H9 (cell line): ENCODE results near the gene OPHN1. TPM values are rescaled to one million over a fixed set of nuclear protein-coding genes. Genes with fewer than 3 reads are reported as not detected.

ENCODE experiments used
- DNase-seq: peaks from one replicate; pipeline ENCODE4 v3.0.0-alpha.2; 2017
- H2AFZ ChIP-seq: one replicate; pipeline ENCODE4 v1.6.1; 2013; ENCODE audit warnings: mild to moderate bottlenecking, low read length, control low read depth, moderate library complexity
- H2AK5ac ChIP-seq: 2 replicates; pipeline ENCODE4 v1.6.1; 2013; ENCODE audit warnings: low read length, control low read depth, mixed read lengths; ENCODE audit not compliant: insufficient read length
- H2BK120ac ChIP-seq: one replicate; pipeline ENCODE4 v1.6.1; 2013; ENCODE audit warnings: low read depth, mild to moderate bottlenecking, low read length, control low read depth, inconsistent platforms; ENCODE audit not compliant: poor library complexity, severe bottlenecking
- H2BK12ac ChIP-seq: 2 replicates; pipeline ENCODE4 v1.6.1; 2013; ENCODE audit warnings: low read length, control low read depth, mixed read lengths, low read depth; ENCODE audit not compliant: insufficient read length
- H2BK15ac ChIP-seq: 2 replicates; pipeline ENCODE4 v1.6.1; 2013; ENCODE audit warnings: low read depth, low read length, control low read depth
- H2BK20ac ChIP-seq: one replicate; pipeline ENCODE4 v1.6.1; 2013; ENCODE audit warnings: low read depth, mild to moderate bottlenecking, low read length, control low read depth, inconsistent platforms; ENCODE audit not compliant: poor library complexity, severe bottlenecking
- H2BK5ac ChIP-seq: 2 replicates; pipeline ENCODE4 v1.6.1; 2013; ENCODE audit warnings: low read length, control low read depth, mixed read lengths; ENCODE audit not compliant: insufficient read length
- H3K14ac ChIP-seq: 2 replicates; pipeline ENCODE4 v1.6.1; 2013; ENCODE audit warnings: low read length, control low read depth; ENCODE audit not compliant: insufficient read depth
- H3K18ac ChIP-seq: 2 replicates; pipeline ENCODE4 v1.6.1; 2013; ENCODE audit warnings: low read depth, mild to moderate bottlenecking, mixed read lengths, low read length, control low read depth; ENCODE audit not compliant: insufficient read length
- H3K23ac ChIP-seq: 2 replicates; pipeline ENCODE4 v1.6.1; 2013; ENCODE audit warnings: low read length, control low read depth, mixed read lengths, low read depth; ENCODE audit not compliant: insufficient read length
- H3K23me2 ChIP-seq: 2 replicates; pipeline ENCODE4 v1.6.1; 2013; ENCODE audit warnings: low read depth, mild to moderate bottlenecking, mixed read lengths, low read length, control low read depth; ENCODE audit not compliant: insufficient read length, poor library complexity, severe bottlenecking
- H3K27ac ChIP-seq: 2 replicates; pipeline ENCODE4 v1.5.1; 2013; ENCODE audit warnings: low read length, control low read depth, mixed read lengths, low read depth; ENCODE audit not compliant: insufficient read length
- H3K27me3 ChIP-seq: 2 replicates; pipeline ENCODE4 v1.6.1; 2013; ENCODE audit warnings: low read length, control low read depth, inconsistent platforms; ENCODE audit not compliant: insufficient read depth
- H3K4ac ChIP-seq: 2 replicates; pipeline ENCODE4 v1.6.1; 2013; ENCODE audit warnings: low read depth, mild to moderate bottlenecking, control low read depth, inconsistent platforms, low read length, moderate library complexity
- H3K4me1 ChIP-seq: 2 replicates; pipeline ENCODE4 v1.6.1; 2013; ENCODE audit warnings: low read length, control low read depth, inconsistent platforms; ENCODE audit not compliant: insufficient read depth
- H3K4me2 ChIP-seq: 2 replicates; pipeline ENCODE4 v1.6.1; 2013; ENCODE audit warnings: low read length, control low read depth, mixed read lengths; ENCODE audit not compliant: insufficient read length, insufficient read depth
- H3K56ac ChIP-seq: 2 replicates; pipeline ENCODE4 v1.6.1; 2013; ENCODE audit warnings: low read depth, mild to moderate bottlenecking, mixed read lengths, low read length, control low read depth; ENCODE audit not compliant: insufficient read length
- H3K79me1 ChIP-seq: 2 replicates; pipeline ENCODE4 v1.6.1; 2013; ENCODE audit warnings: low read depth, mild to moderate bottlenecking, moderate library complexity, low read length, control low read depth, inconsistent platforms; ENCODE audit not compliant: insufficient read depth, poor library complexity, severe bottlenecking
- H3K79me2 ChIP-seq: 2 replicates; pipeline ENCODE4 v1.6.1; 2013; ENCODE audit warnings: low read length, control low read depth, inconsistent platforms; ENCODE audit not compliant: insufficient read depth
- H3K9ac ChIP-seq: 2 replicates; pipeline ENCODE4 v1.6.1; 2013; ENCODE audit warnings: low read length, control low read depth, mixed read lengths; ENCODE audit not compliant: insufficient read length; ENCODE audit errors: extremely low read depth
- H3K9me3 ChIP-seq: one replicate; pipeline ENCODE4 v1.6.1; 2013; ENCODE audit warnings: low read depth, low read length, inconsistent platforms; ENCODE audit not compliant: control insufficient read depth
- H3T11ph ChIP-seq: one replicate; pipeline ENCODE4 v1.6.1; 2013; ENCODE audit warnings: mild to moderate bottlenecking, low read length, control low read depth, inconsistent platforms
- H4K20me1 ChIP-seq: one replicate; pipeline ENCODE4 v1.6.1; 2013; ENCODE audit not compliant: control insufficient read depth, insufficient read length, insufficient read depth
- H4K5ac ChIP-seq: 2 replicates; pipeline ENCODE4 v1.6.1; 2013; ENCODE audit warnings: low read depth, mild to moderate bottlenecking, mixed read lengths, low read length, control low read depth; ENCODE audit not compliant: insufficient read length
- H4K8ac ChIP-seq: replicated peaks from 2 replicates; pipeline ENCODE4 v1.6.1; 2013; ENCODE audit warnings: low read length, control low read depth, mixed read lengths, low read depth; ENCODE audit not compliant: insufficient read length
- H4K91ac ChIP-seq: 2 replicates; pipeline ENCODE4 v1.6.1; 2013; ENCODE audit warnings: low read depth, mild to moderate bottlenecking, moderate library complexity, mixed read lengths, low read length, control low read depth; ENCODE audit not compliant: insufficient read length
- H3K27ac Mint-ChIP-seq, 3 experiments: 2 replicates in 2 of 3; 3 replicates in 1 of 3; pipeline ENCODE4 v1.8.0; 2020 to 2021; ENCODE audit warnings: mixed read lengths in 3 of 3, mild to moderate bottlenecking in 1 of 3, moderate library complexity in 1 of 3
- H3K27me3 Mint-ChIP-seq: 2 replicates; pipeline ENCODE4 v1.8.0; 2021; ENCODE audit warnings: low read depth, mild to moderate bottlenecking, moderate library complexity, mixed read lengths
- H3K36me3 Mint-ChIP-seq, 3 experiments: 2 replicates in 2 of 3; 3 replicates in 1 of 3; pipeline ENCODE4 v1.8.0; 2020 to 2021; ENCODE audit warnings: low read depth in 3 of 3, mixed read lengths in 3 of 3; ENCODE audit not compliant: insufficient read depth in 1 of 3
- H3K4me1 Mint-ChIP-seq, 2 experiments: 2 replicates each; pipeline ENCODE4 v1.8.0; 2020; ENCODE audit warnings: mixed read lengths in 2 of 2
- H3K4me3 Mint-ChIP-seq, 2 experiments: 2 replicates in 1 of 2; 3 replicates in 1 of 2; pipeline ENCODE4 v1.8.0; 2020 to 2021; ENCODE audit warnings: mild to moderate bottlenecking in 2 of 2, mixed read lengths in 2 of 2, moderate library complexity in 1 of 2
- H3K9me3 Mint-ChIP-seq, 2 experiments: 2 replicates in 1 of 2; 3 replicates in 1 of 2; pipeline ENCODE4 v1.8.0; 2020; ENCODE audit warnings: mild to moderate bottlenecking in 2 of 2, mixed read lengths in 2 of 2, moderate library complexity in 1 of 2
- CTCF ChIP-seq: fragments of 200-600 bp; sonication (generic); conservative IDR thresholded peaks from 3 replicates; pipeline ENCODE4 v1.8.0; 2021; ENCODE audit warnings: antibody characterized with exemption, mild to moderate bottlenecking
- whole genome bisulfite sequencing: extraction: QIAGEN DNeasy Blood & Tissue Kit; methylation state at CpG from one replicate; pipeline ENCODE4 v1.1.7; 2013; ENCODE audit warnings: missing lambda C conversion rate, low lambda C conversion rate, mixed read lengths; ENCODE audit not compliant: insufficient read length; ENCODE audit errors: extremely low coverage; 5-methylcytosine and 5-hydroxymethylcytosine counted together
- total RNA-seq: library from RNA; stranded (reverse); gene quantifications from 2 replicates; pipeline ENCODE4 v1.2.1, GENCODE V29; 2021

The OPHN1 gene
- total RNA-seq, 1 experiment from 2014 or later: 1.5 TPM

GRCh38 chrX:68114573-68115129, 318.6 kb downstream of the OPHN1 start:
- Histone ChIP-seq H2AFZ (no peak overlapping the region), H3K4me2 (no peak overlapping the region), H3K18ac (no peak overlapping the region), H2BK5ac (no peak overlapping the region), H3K79me1 (no peaks in the 10 kb centered on the region), H3T11ph (no peak overlapping the region), H3K27me3 (no peaks in the 10 kb centered on the region), H4K20me1 (no peaks in the 10 kb centered on the region), H3K4ac (no peak overlapping the region), H2AK5ac (no peak overlapping the region), H3K9ac (no peak overlapping the region), H3K14ac (no peak overlapping the region), H3K4me1 (peaks cover 3% of the 10 kb centered on the region; the same call in 1 of the 2 replicates), H2BK12ac (no peak overlapping the region), H2BK20ac (no peak overlapping the region), H3K27ac (no peak overlapping the region), H4K91ac (no peak overlapping the region), H2BK15ac (no peak overlapping the region), H3K23me2 (no peaks in the 10 kb centered on the region), H4K8ac (no peak overlapping the region), H2BK120ac (no peak overlapping the region), H3K23ac (no peak overlapping the region), H3K9me3 (peaks cover 35% of the 10 kb centered on the region), H3K56ac (no peak overlapping the region), H4K5ac (no peak overlapping the region), H3K79me2 (no peaks in the 10 kb centered on the region)
- Mint-ChIP-seq H3K4me1 (peaks cover 14 to 23% of the 10 kb centered on the region in 2 experiments), H3K9me3 (peaks cover 31 to 40% of the 10 kb centered on the region in 2 experiments), H3K4me3 (no peak overlapping the region), H3K36me3 (peaks cover 2 to 3% (median 2%) of the 10 kb centered on the region in 3 experiments; a peak in 2 of 7 replicates), H3K27me3 (no peaks in the 10 kb centered on the region), H3K27ac (no peak overlapping the region)
- DNase-seq: no peak
- no peak for TF ChIP-seq CTCF
- WGBS: no CpG with 5 or more reads among the region's 4 CpGs
